ENCODE measurements around the gene WNT5B. TPM values are rescaled to one million over a fixed set of nuclear protein-coding genes. Genes with fewer than 3 reads are reported as not detected.

WNT5B gene
- total RNA-seq, 4 donors from 2014 or later = 0.17 to 2.5 (median 0.88) TPM

GRCh38 chr12:1607940-1608712 lies 20.9 kb upstream of the WNT5B start:
- no peaks in the 10 kb centered on the region for H3K36me3 ChIP-seq
- H3K4me1 ChIP-seq = peaks cover 8 to 15% of the 10 kb centered on the region in 2 donors
- no peaks in the 10 kb centered on the region for H3K9me3 ChIP-seq
- in situ Hi-C loops (cut with MboI; ENCODE audit: low sequenced_read_pairs in 4 of 4) (loop anchor here in 1 of 4 donors (25.0 kb wide), 1 partner anchor 1046 kb away; no protein-coding TSS in a partner anchor), intact Hi-C loops (cut with DNase I; ENCODE audit: low total_unique reads) (loop anchor here (5.0 to 10.0 kb wide), 2 partner anchors 663 to 1036 kb away; partner anchors contain the start of gene RAD52)
- no peak for TF ChIP-seq CTCF (IDR thresholded peaks at IDR 0.05 in 4 of 5, conservative IDR thresholded peaks at IDR 0.05 in 1 of 5)
- no peak overlapping the region for H3K4me3 ChIP-seq
- DNase-seq (no peak), ATAC-seq (no peak)
- peak overlapping the region in 2 of 4 donors; percentile 25 to 34 for H3K27ac ChIP-seq
- no peaks in the 10 kb centered on the region for H3K27me3 ChIP-seq

GRCh38 chr12:1608713-1609119 lies 20.3 kb upstream of the WNT5B start:
- DNase-seq (no peak), ATAC-seq (no peak)
- no peaks in the 10 kb centered on the region for H3K27me3 ChIP-seq
- in situ Hi-C loops (cut with MboI; ENCODE audit: low sequenced_read_pairs in 4 of 4) (loop anchor here in 1 of 4 donors (25.0 kb wide), 1 partner anchor 1046 kb away; no protein-coding TSS in a partner anchor), intact Hi-C loops (cut with DNase I; ENCODE audit: low total_unique reads) (loop anchor here (5.0 to 10.0 kb wide), 2 partner anchors 664 to 1036 kb away; partner anchors contain the start of gene RAD52)
- H3K36me3 ChIP-seq = no peaks in the 10 kb centered on the region
- H3K9me3 ChIP-seq = no peaks in the 10 kb centered on the region
- no peak overlapping the region for H3K4me3 ChIP-seq
- H3K4me1 ChIP-seq = peaks cover 8 to 15% of the 10 kb centered on the region in 2 donors
- peak overlapping the region in 3 of 4 donors; percentile 25 to 46 (median 34) for H3K27ac ChIP-seq
- TF ChIP-seq POLR2A (IDR thresholded peaks at IDR 0.05) (no peak), CTCF (IDR thresholded peaks at IDR 0.05 in 4 of 5, conservative IDR thresholded peaks at IDR 0.05 in 1 of 5) (no peak)

GRCh38 chr12:1610072-1610643 lies 18.9 kb upstream of the WNT5B start:
- no peak for DNase-seq

More at GRCh38 chr12:1610072-1610643, 18.9 kb upstream of the WNT5B start:
- Histone ChIP-seq H3K4me3 (no peak overlapping the region), H3K4me1 (peaks cover 8 to 15% of the 10 kb centered on the region in 2 donors), H3K27ac (no peak overlapping the region), H3K9me3 (no peaks in the 10 kb centered on the region), H3K27me3 (no peaks in the 10 kb centered on the region), H3K36me3 (no peaks in the 10 kb centered on the region)
- intact Hi-C loops (cut with DNase I; ENCODE audit: low total_unique reads) = no loop called here
- TF ChIP-seq CTCF (IDR thresholded peaks at IDR 0.05 in 4 of 5, conservative IDR thresholded peaks at IDR 0.05 in 1 of 5) = no peak
- no peak for TF ChIP-seq POLR2A (IDR thresholded peaks at IDR 0.05)
- ATAC-seq = no peak
- in situ Hi-C loops (cut with MboI; ENCODE audit: low sequenced_read_pairs in 4 of 4) = loop anchor here in 1 of 4 donors (25.0 kb wide), 1 partner anchor 1048 kb away; no protein-coding TSS in a partner anchor
